Left lung (tissue), 10 donors: ENCODE measurements around the gene SLC66A1. TPM values are rescaled to one million over a fixed set of nuclear protein-coding genes. Genes with fewer than 3 reads are reported as not detected.

Source experiments
- ATAC-seq: fragments of 200-7000 bp; cut with Tn5 transposase; one replicate; pipeline ENCODE4 v1.9.1; 2020; ENCODE audit warnings: moderate library complexity
- DNase-seq, 4 donors: peaks; one replicate each; pipeline ENCODE4 v3.0.0-alpha.2; 2013 to 2020
- H3K27ac ChIP-seq, 2 donors: fragments of 200-600 bp; sonication (generic) in 1 of 2; one replicate each; pipeline versions ENCODE4 v1.5.0 to v1.8.0; 2020 to 2021
- H3K27me3 ChIP-seq, 2 donors: fragments of 200-600 bp; sonication (generic) in 1 of 2; one replicate each; pipeline versions ENCODE4 v1.5.0 to v1.8.0; 2020 to 2021
- H3K36me3 ChIP-seq, 2 donors: fragments of 200-600 bp; sonication (generic) in 1 of 2; one replicate each; pipeline versions ENCODE4 v1.5.0 to v1.8.0; 2020 to 2021
- H3K4me1 ChIP-seq, 2 donors: fragments of 200-600 bp; one replicate each; pipeline ENCODE4 v1.8.0; 2021
- H3K4me3 ChIP-seq, 2 donors: fragments of 200-600 bp; sonication (generic) in 1 of 2; one replicate each; pipeline versions ENCODE4 v1.5.0 to v1.8.0; 2020 to 2021; ENCODE audit warnings: mild to moderate bottlenecking in 1 of 2
- H3K9me3 ChIP-seq, 2 donors: fragments of 200-600 bp; sonication (generic) in 1 of 2; one replicate each; pipeline versions ENCODE4 v1.5.0 to v1.8.0; 2020 to 2021
- CTCF ChIP-seq, 2 donors: fragments of 200-600 bp; sonication (generic) in 1 of 2; IDR thresholded peaks; one replicate each; pipeline versions ENCODE4 v1.5.0 to v1.8.0; 2021; ENCODE audit warnings: antibody characterized with exemption in 2 of 2
- intact Hi-C, 2 donors: fragments of 100-400 bp; cut with DNase I; formaldehyde crosslinking; loops; one replicate each; pipeline versions ENCODE4 v1.11.2 to v1.14.2; 2022
- polyA plus RNA-seq, 6 donors: library from polyadenylated mRNA; unstranded; fragments of 120-200 nt; gene quantifications; one replicate each; pipeline ENCODE4 v1.2.1, GENCODE V29; 2013; ENCODE audit not compliant: insufficient read length in 6 of 6
- total RNA-seq, 2 donors: library from RNA; stranded (reverse); fragmentation: NEBNext Ultra II Directional; extraction: Animal tissue kit (Norgen Biotek cat#: 25700); gene quantifications; one replicate each; pipeline ENCODE4 v1.2.1, GENCODE V29; 2021
- donor health status: DM: no; HTN: yes; CAD: no.
- donor health status: DM: no; HTN: no; CAD: no.

The SLC66A1 gene
- total and polyA plus RNA-seq, 8 donors = 7.9 to 21.1 (median 10.2) TPM

DNA sequence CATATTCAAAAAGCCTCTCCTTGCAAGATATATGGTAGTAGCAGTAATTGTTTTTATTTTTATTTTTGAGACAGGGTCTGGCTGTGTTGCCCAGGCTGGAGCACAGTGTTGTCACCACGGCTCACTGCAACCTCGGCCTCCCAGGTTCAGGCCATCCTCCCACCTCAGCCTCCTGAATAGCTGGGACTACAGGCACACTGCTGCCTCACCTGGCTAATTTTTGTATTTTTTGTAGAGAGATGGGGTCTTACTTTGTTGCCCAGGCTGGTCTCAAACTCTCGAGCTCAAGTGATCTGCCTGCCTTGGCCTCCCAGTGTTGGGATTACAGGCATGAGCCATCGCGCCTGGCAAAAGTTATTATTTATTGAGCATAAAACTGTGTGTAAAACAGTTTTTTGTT, 38.4 kb downstream of the SLC66A1 start:
- DNase-seq (peak in 1 of 4 donors; percentile 28), ATAC-seq (no peak)
- Histone ChIP-seq H3K27ac (no peak overlapping the region), H3K4me3 (no peak overlapping the region), H3K36me3 (peaks cover 0 to 73% of the 10 kb centered on the region in 2 donors), H3K4me1 (peaks cover 0 to 32% of the 10 kb centered on the region in 2 donors), H3K9me3 (no peaks in the 10 kb centered on the region), H3K27me3 (no peaks in the 10 kb centered on the region)
- intact Hi-C loops = no loop called here
- TF ChIP-seq CTCF (IDR thresholded peaks at IDR 0.05) = no peak

GRCh38 chr1:19351873-19352272, 39.7 kb downstream of the SLC66A1 start:
- TF ChIP-seq CTCF (IDR thresholded peaks at IDR 0.05) = no peak
- Histone ChIP-seq H3K9me3 (no peaks in the 10 kb centered on the region), H3K4me1 (peaks cover 0 to 26% of the 10 kb centered on the region in 2 donors), H3K27me3 (no peaks in the 10 kb centered on the region), H3K27ac (no peak overlapping the region), H3K4me3 (no peak overlapping the region), H3K36me3 (peaks cover 0 to 82% of the 10 kb centered on the region in 2 donors)
- intact Hi-C loops = no loop called here
- ATAC-seq (no peak), DNase-seq (peak in 1 of 4 donors; percentile 71)

DNA sequence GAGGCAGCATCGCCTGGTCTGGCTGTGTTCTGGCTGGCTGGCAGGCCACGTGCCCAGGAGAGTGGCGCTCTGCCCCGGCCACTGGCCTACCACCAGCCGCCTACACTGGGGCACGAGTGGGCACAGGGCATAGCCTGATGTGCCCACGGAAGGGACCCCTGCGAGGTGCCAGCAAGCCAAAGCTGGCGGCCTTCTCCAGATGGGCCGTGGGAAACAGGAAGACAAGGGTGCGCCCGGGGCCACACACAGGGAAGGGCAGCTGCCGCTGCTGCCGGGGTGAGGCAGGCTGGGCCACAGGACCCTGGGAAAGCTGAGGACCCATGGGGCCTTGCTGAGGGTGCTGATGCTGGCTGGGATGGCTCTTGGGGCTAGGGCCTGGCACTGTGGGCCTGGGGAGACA, 40.7 kb downstream of the SLC66A1 start:
- H3K36me3 ChIP-seq = peaks cover 0 to 92% of the 10 kb centered on the region in 2 donors
- intact Hi-C loops = no loop called here
- TF ChIP-seq CTCF (IDR thresholded peaks at IDR 0.05) = no peak
- no peak overlapping the region for H3K27ac ChIP-seq
- H3K27me3 ChIP-seq = no peaks in the 10 kb centered on the region
- DNase-seq (peak in 1 of 4 donors; percentile 64), ATAC-seq (no peak)
- no peak overlapping the region for H3K4me3 ChIP-seq
- peaks cover 0 to 17% of the 10 kb centered on the region in 2 donors for H3K4me1 ChIP-seq
- no peaks in the 10 kb centered on the region for H3K9me3 ChIP-seq

GRCh38 chr1:19353596-19353995, 41.5 kb downstream of the SLC66A1 start:
- no peak overlapping the region for H3K4me3 ChIP-seq
- no peak overlapping the region for H3K27ac ChIP-seq
- TF ChIP-seq CTCF (IDR thresholded peaks at IDR 0.05) = no peak
- H3K9me3 ChIP-seq = no peaks in the 10 kb centered on the region
- H3K36me3 ChIP-seq = peaks cover 0 to 93% of the 10 kb centered on the region in 2 donors
- ATAC-seq = no peak
- peaks cover 0 to 10% of the 10 kb centered on the region in 2 donors for H3K4me1 ChIP-seq
- intact Hi-C loops = no loop called here
- DNase-seq = no peak
- H3K27me3 ChIP-seq = no peaks in the 10 kb centered on the region

DNA sequence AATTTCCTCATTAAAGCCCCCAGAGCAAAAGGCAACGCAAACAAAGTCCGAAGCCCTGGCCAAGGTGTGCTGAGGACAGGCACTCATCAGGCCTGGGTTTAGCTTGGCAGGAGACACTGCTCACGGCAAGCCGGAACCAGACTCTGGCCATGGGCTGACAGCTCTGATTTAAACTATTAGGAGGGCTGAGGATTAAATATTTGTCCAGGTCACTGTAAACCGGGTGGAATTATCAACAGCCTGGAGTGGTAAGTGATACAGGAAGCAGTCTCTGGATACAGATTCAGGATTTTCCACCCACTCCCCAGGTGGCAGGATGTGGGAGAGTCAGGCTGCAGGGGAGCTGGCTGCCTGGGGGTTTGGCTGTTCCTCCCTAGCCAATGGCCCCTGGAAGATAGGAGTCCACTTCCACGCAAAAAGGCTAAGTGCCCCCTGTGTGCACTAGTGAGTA, 42.4 kb downstream of the SLC66A1 start:
- H3K36me3 ChIP-seq = peaks cover 0 to 89% of the 10 kb centered on the region in 2 donors
- no peaks in the 10 kb centered on the region for H3K27me3 ChIP-seq
- ATAC-seq = no peak
- DNase-seq = no peak
- intact Hi-C loops = no loop called here
- peaks cover 0 to 7% of the 10 kb centered on the region in 2 donors for H3K4me1 ChIP-seq
- TF ChIP-seq CTCF (IDR thresholded peaks at IDR 0.05) = no peak
- no peaks in the 10 kb centered on the region for H3K9me3 ChIP-seq
- H3K27ac ChIP-seq = no peak overlapping the region
- no peak overlapping the region for H3K4me3 ChIP-seq
